SW480 (cell line): ENCODE data around the gene OPN1SW.

Experiments used
- DNase-seq: peaks from one replicate; pipeline ENCODE4 v3.0.0-alpha.2; 2016; ENCODE audit warnings: low spot score

OPN1SW gene, protein sequence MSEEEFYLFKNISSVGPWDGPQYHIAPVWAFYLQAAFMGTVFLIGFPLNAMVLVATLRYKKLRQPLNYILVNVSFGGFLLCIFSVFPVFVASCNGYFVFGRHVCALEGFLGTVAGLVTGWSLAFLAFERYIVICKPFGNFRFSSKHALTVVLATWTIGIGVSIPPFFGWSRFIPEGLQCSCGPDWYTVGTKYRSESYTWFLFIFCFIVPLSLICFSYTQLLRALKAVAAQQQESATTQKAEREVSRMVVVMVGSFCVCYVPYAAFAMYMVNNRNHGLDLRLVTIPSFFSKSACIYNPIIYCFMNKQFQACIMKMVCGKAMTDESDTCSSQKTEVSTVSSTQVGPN

DNA sequence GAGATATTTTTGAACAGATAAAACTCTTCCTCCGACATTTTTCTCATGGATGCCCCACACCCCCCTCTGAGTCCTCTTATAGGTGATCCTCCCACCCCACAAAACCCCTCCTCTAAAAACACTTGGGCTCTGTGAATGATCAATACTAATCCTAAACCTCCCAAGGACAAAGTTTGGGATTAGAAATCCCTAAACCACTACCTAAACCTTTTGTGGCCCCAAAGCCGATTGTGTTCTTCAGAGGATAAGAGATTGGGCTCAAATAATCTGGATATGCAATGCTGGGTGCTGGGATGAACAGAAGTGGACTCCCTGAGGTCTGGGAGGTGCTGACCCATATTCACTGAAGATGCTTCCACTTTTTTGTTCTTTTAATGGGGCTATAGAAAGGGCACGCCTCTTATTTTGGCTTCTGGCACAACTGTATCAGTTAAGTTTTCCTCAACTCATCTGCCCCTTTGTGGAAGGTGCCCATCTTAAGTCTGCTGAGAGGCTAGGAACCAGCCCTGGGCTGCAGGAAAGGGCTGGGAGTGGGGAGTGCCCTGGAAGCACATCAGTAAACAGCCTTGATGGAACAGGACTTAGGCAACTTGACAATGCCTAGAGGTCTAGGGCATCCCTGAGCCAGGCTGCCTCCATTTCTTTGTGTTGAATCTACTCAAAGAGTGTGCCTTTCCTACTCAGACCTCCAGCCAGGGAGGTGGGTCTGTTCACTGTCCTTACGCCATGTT is at the start of gene OPN1SW:
Gene OPN1SW (minus strand): TSS at position 51 of the 731 bp plus-strand sequence. CDS start 13 bp downstream, at position 38.
- DNase-seq, result no peak

DNA sequence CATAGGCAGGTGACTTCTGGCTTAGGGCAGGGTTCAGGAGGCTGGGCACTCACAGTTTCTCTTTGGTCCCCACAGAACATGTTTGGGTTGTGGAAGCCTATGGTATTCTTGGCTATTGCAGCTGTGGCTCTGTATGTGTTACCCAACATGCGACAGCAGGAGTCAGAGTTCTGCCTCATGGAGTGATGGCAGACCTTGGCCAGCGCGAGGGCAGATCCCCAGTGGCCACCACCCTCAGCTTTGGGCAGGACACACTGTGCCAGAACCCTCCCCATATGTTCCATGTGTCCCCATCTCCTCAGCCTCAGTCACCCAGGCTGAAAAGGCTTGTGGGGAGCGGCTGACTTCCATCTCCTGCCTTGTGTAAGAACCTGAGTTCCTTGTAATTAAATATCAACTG is 46.1 kb upstream of the OPN1SW start:
- DNase-seq, result no peak

DNA sequence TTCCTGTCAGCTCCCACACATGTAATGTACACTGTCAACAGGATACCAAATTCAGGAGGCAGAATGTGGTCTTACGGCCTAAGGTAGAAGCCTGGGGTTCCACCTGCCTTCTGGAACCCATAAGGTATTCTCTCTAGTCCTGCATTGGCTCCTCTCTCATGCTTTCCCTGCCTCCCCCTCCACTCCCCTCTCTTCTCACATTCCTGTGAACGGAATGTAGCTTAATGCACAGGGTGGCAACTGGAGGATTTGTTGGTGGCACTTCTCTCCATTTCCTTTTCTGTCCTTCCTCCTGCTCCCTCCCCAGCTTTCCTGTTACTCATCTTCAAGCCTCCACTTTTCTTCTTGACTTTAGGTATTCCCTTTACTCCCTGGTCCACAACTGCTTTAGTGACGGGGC is 43.1 kb upstream of the OPN1SW start:
- DNase-seq, result no peak

DNA sequence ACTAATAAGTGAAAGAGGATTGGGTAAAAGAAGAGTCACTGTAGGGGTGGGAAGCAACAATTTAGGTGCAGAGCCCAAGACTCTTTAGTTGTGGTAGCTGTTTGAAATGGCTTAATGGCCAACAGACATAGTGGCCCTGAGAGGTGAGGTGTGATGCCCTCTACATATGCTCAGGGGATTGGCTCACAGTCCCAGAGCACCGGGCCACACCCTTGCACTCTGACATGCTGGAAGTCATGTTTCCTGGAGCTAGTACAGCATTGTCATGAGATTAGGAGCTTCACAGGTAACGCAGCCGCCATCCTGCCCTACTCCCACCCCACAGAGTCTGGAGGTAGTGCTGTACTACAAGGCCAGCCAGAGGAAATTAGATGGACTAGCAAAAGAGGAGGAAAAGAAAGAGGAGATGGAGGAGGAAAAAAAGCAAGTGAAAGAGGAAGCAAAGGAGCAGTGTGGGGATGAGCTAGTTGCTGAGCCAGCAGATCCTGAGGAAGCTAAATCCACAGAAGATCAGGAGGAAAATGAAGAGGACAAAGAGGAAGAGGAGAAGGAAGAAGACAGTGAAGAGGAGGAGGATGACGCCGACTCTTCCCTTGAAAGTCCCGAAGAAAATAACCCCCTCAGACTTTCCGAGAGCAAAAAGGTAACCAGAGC is 39.8 kb upstream of the OPN1SW start:
- no peak for DNase-seq

DNA sequence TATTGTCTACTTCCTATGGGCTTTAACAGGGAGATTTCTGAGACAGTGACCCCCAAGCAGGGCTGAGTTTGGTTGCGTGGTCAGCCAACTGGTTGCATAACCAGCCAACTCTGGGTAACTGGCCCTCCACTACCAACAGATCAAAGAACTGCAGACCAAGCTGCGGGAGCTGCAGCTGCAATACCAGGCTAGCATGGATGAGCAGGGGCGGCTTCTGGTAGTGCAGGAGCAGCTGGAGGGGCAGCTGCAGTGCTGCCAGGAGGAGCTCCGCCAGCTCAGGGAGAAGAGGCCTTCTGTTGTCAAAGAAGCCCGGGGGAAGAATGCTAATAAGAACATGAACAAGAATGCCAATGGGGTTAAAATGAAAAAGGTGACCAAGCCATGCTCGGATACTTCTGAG is 38.9 kb upstream of the OPN1SW start:
- no peak for DNase-seq

DNA sequence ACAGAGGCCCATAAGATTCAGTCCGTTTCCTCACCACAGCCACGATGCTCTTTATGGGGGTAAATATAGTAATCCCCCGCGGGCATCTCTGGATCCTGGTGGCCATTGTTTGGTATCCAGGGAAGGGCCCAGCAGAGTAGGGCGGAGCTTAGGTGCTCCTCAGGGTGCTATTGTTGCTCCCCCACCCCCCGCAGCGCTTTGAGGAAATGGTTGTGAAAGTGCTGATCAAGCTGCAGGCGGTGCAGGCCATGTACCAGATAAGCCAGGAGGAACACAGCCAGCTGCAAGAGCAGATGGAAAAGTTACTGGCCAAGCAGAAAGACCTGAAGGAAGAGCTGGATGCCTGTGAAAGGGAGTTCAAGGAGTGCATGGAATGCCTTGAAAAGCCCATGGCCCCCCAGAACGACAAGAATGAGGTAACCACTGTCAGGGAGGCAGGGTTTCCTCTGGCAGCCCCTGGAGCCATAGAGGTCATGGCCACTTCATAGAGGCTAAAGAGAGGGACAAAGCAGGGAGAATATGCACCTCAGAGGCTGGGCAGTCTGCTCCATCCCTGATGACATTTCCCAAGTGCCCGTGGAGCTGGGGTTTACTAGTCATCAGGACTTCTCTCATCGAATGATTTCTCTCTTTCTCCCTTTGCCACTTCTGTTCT is 37.0 kb upstream of the OPN1SW start:
- no peak for DNase-seq

DNA sequence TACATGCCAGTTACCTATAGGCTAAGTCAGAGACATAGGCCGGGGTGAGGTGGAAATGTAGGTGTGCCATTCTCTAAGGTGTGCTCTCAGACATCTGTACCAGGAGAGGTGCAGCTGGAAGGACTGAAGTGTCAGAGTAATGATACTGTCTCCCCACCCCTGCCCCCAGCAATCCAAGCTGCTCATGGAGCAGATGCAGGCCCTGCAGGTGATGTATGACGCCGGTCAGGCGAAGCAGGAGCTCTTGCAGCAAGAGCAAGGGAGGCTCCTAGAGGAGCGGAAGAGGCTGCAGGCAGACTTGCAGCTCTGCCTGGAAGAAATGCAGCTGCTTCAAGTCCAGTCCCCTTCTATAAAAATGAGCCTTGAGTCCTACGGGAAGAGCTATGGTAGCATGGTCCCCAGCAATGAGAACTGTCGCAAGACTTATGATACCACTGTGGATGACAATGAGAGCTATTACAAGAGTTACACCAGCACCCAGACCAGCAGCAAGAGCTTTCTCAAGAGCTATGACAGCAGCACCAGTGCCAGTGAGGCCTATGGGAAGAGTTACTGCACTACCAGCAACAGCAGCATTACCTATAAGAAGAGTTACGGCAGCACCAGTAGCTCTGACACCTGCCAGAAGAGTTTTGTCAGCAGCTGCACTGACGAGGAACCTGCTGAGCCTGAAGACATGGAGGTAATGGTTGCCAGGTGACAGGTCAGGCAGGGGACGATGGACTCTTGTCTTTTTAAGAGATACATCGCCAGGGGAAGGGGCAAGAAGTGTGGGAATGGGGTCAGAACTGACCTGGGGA is 36.2 kb upstream of the OPN1SW start:
- no peak for DNase-seq

DNA sequence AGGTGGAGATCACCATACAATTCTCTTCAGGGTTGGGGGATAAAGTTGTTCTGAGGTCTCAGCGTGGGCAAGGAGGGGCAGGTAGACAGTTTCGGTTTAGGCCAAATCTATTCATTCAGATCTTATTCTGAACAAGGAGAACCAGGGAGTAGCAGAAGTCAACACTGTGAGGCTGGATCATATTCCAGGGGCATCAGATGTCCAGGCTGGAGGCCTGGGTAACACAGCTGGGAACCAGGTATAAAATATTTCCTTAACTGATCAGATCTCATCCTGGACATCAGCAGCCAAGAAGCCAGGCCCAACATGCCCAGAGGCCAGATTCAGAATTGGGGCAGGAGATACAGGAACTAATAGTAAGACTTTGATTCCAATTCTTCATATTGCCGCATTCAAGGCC is 35.4 kb upstream of the OPN1SW start:
- no peak for DNase-seq

DNA sequence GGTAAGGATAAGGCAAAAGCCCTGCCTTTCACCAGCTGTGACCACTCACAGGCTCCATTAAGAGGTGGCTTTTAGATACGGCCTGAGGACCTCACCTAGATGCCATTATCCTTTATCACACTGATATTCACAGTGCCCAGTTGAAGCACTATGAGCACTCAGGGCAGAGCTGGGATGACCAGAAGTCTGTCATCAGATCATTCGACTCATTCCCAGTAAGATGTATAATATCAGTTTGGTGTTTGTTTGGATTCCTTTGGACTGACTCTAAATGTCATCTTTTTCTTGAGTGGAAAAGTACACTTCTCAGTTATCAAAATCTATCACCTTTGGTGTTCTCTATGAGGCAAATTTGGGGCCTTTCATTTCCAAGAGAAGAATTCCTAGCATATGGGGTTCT is 34.9 kb upstream of the OPN1SW start:
- no peak for DNase-seq

DNA sequence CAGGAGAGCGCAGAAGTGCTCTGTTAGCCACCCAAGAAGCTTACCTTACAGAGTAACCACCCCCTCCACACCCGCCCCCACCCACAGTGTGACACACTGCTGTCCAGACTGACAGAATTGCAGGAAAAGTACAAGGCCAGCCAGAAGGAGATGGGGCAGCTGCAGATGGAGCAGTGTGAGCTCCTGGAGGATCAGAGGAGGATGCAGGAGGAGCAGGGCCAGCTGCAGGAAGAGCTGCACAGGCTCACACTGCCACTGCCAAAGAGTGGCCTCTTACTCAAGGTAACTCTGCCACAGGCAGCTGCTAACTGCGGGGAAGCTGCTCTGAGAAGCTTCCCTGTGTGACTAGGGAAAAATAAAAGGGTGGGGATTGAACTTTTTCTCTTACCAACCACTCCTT is 33.8 kb upstream of the OPN1SW start:
- no peak for DNase-seq

DNA sequence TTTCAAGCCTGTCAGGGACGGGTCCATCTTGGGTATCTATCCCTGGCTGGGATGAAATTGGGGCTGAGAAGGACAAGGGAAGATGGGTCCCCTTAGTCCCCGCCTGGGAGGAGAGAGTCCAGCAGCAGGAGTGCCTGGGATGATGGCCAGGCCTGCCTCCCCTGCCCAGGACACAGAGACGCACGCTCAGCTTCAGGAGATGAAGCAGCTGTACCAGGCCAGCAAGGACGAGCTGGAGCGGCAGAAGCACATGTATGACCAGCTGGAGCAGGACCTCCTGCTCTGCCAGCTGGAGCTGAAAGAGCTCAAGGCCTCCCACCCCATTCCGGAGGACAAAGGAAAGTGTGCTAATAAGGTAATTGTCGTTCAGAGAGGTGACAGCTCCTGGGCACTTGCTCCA is 31.6 kb upstream of the OPN1SW start:
- no peak for DNase-seq

DNA sequence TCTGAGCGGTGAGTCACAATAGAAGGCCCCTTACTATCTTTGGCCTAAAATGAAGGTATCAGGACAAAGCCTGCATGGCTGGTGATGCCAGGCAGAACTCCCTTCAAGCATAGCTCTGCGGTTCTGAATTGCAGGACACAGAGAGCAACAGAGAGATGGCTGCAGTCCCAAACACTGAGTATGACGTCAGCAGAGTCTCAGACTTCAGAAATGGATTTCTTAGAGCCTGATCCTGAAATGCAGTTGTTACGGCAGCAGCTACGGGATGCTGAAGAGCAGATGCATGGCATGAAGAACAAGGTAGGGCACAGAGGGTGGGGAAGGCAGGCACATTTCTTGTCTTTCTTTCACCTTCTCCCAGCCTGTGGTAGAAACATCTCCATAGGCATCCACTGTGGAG is 29.6 kb upstream of the OPN1SW start:
- DNase-seq, result no peak

DNA sequence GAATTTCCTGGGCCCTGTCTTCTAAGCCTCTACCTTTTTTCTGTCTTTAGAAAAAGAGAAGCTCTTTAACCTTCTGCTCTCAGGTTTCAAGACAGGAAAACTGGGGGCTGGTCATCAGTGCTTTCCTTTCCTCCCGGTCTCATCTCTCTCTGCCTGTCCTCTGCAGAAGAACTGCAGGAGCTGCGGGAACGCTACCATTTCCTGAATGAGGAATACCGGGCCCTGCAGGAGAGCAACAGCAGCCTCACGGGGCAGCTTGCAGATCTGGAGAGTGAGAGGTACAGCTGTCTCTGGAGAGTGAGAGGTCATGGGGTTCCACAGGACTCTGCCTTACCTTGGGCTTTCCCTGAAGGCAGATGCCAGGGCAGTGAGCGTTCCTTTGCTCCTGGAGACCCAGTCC is 28.9 kb upstream of the OPN1SW start:
- no peak for DNase-seq

DNA sequence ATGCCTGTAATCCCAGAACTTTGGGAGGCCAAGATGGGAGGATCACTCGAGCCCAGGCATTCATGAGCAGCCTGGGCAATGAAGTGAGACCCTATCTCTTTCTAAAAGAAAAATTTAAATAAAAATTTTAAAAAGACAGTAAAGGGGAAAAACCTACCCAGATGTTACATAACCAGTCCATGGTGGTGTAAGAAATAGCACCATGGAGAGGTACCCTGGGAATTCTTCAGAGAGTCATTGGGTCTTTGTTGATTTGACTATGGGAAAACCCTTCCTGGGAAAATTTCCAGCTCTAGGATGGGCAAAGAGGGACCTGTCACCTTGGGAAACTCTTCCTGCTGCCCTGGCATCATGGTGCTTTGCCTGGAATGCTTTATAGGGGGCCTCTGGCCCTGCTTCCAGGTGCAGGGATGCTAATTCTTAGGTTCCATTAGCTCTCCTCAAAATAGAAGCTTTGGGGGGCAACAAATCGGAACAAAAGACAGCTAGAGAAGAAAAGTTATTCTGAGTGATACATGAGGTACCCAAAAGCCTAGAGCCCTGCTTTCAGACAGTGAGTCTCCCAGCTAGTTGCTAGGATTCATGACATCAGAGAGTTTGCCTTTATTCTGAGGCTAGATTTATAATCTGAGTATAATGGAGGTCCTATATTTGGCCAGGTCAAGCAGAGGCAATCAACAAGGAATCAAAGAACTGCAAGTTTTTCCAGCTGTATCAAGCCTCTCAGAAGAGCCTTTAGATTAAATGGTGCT is 26.2 kb upstream of the OPN1SW start:
- no peak for DNase-seq

DNA sequence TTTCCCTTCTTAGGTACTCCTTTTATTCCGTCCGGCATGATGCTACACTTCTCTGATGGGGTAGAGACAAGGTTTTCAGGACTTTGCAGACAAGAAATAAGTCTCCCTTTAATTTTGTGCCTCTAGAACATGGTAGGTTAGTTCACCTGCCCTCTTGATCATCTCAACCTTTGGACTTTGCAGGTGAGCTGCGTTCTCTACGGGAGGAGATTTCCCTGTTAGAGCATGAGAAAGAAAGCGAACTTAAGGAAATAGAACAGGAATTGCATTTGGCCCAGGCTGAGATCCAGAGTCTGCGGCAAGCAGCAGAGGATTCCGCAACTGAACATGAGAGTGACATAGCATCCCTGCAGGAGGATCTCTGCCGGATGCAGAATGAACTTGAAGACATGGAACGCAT is 25.4 kb upstream of the OPN1SW start:
- DNase-seq, result no peak

DNA sequence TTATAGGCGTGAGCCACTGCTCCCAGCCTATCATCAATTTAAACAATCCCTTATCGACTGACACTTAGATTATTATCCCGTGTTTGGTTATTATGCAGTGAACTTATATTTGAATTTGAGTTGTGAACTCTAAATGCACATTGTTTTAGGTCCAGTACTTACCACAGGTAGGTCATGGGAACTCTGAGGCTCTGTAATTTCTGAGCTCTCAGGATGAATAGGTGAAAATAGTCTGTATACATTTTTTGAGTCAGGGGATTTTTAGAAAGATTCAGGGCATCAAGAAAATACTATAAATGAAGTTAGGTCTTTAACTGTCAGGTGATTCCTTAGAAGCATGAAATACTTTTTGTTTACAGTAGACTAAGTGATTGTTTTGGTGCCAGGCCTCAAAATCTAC is 25.0 kb upstream of the OPN1SW start:
- DNase-seq, result no peak

DNA sequence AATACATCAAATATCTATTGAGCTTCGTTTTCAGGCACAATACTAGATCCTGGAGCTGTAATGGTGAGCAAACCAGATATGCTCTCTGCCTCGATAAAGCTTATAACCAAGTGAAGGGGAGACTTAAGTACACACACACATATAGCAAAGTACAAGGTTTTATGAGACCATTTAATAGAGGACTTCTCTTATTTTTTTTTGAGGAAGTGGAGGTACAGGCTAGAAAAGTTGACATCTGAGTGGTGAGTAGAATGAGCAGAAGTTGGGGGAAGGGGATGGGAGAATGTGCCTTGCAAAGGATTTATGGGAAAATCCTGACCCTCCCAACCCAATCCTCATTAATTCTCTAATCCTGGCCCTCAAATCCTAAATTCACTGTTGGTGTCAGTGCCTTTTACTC is 23.9 kb upstream of the OPN1SW start:
- DNase-seq, result no peak

DNA sequence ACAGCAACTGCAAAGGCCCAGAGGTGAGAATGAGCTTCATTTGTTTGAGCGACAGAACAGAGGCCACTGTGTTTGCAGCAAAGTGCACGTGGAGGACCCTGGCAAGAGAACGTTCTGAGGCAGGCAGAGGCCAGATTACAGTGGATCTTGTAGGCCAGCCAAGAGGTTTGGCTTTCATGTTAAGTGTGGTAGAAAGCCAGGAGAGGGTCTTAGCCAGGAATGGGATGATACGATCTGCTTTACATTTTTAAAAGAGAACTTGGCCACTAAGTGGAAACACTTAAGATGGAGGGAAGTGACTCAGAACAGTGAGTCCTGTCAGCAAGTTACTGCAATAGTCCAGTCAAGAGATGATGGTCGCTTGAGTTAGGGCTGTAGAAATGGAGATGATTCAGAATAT is 20.7 kb upstream of the OPN1SW start:
- no peak for DNase-seq

DNA sequence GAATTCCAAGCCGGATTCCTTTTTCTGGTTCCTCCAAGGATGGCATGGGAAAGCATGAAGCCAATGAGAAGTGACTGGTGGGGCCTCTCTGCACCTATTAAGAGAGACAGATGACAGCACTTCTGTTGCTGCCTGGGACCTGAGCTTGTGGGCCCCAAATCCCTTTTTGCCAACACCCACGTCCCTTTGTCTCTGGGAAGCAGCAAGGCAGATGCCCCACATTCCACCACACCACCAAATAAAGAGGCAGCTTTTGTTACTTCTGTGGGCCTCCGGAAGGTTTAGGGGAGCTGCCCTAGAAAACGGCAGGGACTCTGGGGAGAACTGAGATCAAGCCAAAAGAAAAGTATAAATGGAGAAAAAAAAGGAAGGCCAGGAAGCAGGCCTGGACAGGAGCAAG is 19.5 kb upstream of the OPN1SW start:
- DNase-seq, result no peak

DNA sequence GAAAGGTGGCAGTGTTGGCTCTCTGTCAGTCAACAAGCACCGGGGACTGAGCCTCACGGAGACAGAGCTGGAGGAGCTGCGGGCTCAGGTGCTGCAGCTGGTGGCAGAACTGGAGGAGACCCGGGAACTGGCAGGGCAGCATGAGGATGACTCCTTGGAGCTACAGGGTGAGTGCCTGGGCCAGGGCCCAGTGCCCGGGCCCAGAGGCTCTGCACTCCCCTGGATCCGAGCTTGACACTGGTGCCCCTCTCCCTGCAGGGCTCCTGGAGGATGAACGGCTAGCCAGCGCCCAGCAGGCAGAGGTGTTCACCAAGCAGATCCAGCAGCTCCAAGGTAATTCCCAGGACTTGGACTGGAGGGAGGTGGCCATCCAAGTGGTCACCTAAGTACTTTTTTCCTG is 18.8 kb upstream of the OPN1SW start:
- DNase-seq, result no peak

DNA sequence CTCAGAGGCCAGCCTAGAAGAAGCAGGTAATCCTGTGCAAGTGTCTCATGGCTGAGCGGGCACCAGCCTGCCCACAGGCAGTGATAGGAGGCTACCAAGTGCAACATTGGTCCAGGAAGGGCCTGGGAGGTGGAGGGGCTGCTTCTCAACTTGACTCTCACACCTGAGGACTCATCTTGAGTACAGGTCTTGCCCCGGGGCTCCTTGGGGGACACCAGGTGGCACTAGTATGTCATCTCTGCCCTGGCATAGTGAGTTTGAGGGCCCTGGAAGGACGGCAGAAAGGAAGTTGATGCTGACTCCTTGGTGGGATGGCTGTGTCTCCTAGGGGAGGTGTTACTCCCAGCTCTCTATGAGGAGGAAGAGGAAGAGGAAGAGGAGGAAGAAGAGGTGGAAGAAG is 18.4 kb upstream of the OPN1SW start:
- DNase-seq, result no peak
